CD8-positive, alpha-beta memory T cell (primary cell): ENCODE measurements around the gene BRMS1. TPM values are rescaled to one million over a fixed set of nuclear protein-coding genes. Genes with fewer than 3 reads are reported as not detected.

ENCODE experiments used
- CTCF ChIA-PET: fragments of 350-600 bp; sonication (Branson Sonifier 250); formaldehyde crosslinking; loops from one replicate; lab custom pipeline; 2021; ENCODE audit warnings: antibody characterized with exemption; lab: Charles Lee
- POLR2A ChIA-PET: fragments of 350-600 bp; sonication (Branson Sonifier 250); formaldehyde crosslinking; loops from one replicate; lab custom pipeline; 2021; ENCODE audit warnings: antibody characterized with exemption; lab: Charles Lee
- DNase-seq, 5 donors: peaks; one replicate each; pipeline versions ENCODE4 v3.0.0 to v3.0.0-alpha.2; 2020 to 2022; ENCODE audit warnings: mixed read lengths in 1 of 5
- H3K27ac ChIP-seq: one replicate; pipeline ENCODE4 v1.7.0; 2013; ENCODE audit warnings: low read depth, mild to moderate bottlenecking, low read length, moderate library complexity
- H3K27me3 ChIP-seq: 2 replicates; pipeline ENCODE4 v1.7.0; 2013; ENCODE audit warnings: low read length, mild to moderate bottlenecking; ENCODE audit not compliant: insufficient read depth, poor library complexity, severe bottlenecking
- H3K36me3 ChIP-seq: 2 replicates; pipeline ENCODE4 v1.7.0; 2013; ENCODE audit warnings: mild to moderate bottlenecking, low read length, moderate library complexity; ENCODE audit not compliant: insufficient read depth
- H3K4me1 ChIP-seq: 2 replicates; pipeline ENCODE4 v1.7.0; 2013; ENCODE audit warnings: mild to moderate bottlenecking, low read length, moderate library complexity; ENCODE audit not compliant: insufficient read depth
- H3K4me3 ChIP-seq: 2 replicates; pipeline ENCODE4 v1.7.0; 2013; ENCODE audit warnings: mild to moderate bottlenecking, low read length
- H3K9me3 ChIP-seq: 2 replicates; pipeline ENCODE4 v1.7.0; 2013; ENCODE audit warnings: mild to moderate bottlenecking, low read length
- H3K27ac Mint-ChIP-seq, 8 donors: one replicate each; pipeline ENCODE4 v1.8.0; 2020 to 2021; ENCODE audit warnings: mixed read lengths in 8 of 8, mild to moderate bottlenecking in 6 of 8, inconsistent platforms in 3 of 8, moderate library complexity in 3 of 8
- H3K27me3 Mint-ChIP-seq, 2 donors: one replicate each; pipeline ENCODE4 v1.8.0; 2020 to 2021; ENCODE audit warnings: mixed read lengths in 2 of 2, mild to moderate bottlenecking in 1 of 2, moderate library complexity in 1 of 2
- H3K36me3 Mint-ChIP-seq, 3 donors: one replicate each; pipeline ENCODE4 v1.8.0; 2020 to 2021; ENCODE audit warnings: mixed read lengths in 3 of 3, inconsistent platforms in 1 of 3, mild to moderate bottlenecking in 1 of 3
- H3K4me1 Mint-ChIP-seq, 3 donors: one replicate each; pipeline ENCODE4 v1.8.0; 2020 to 2021; ENCODE audit warnings: mixed read lengths in 3 of 3, inconsistent platforms in 1 of 3, mild to moderate bottlenecking in 1 of 3
- H3K4me3 Mint-ChIP-seq, 7 donors: one replicate each; pipeline ENCODE4 v1.8.0; 2020 to 2021; ENCODE audit warnings: mixed read lengths in 7 of 7, mild to moderate bottlenecking in 6 of 7, moderate library complexity in 4 of 7, inconsistent platforms in 2 of 7
- H3K9me3 Mint-ChIP-seq, 5 donors: one replicate each; pipeline ENCODE4 v1.8.0; 2020 to 2022; ENCODE audit warnings: mixed read lengths in 5 of 5, mild to moderate bottlenecking in 3 of 5, moderate library complexity in 2 of 5, inconsistent platforms in 1 of 5
- polyA plus RNA-seq: library from polyadenylated mRNA; unstranded; fragments of 300-500 nt; fragmentation: Illumina TruSeq; gene quantifications from one replicate; pipeline ENCODE4 v1.2.3, GENCODE V29; 2021
- total RNA-seq, 2 experiments: library from RNA; stranded (reverse); gene quantifications; one replicate each; pipeline ENCODE4 v1.2.3, GENCODE V29; 2021

Gene BRMS1
- total and polyA plus RNA-seq, 3 experiments from 2014 or later = 66.1 to 76.4 (median 66.5) TPM

GRCh38 chr11:66338276-66339161, 6.4 kb downstream of the BRMS1 start:
- H3K27me3 ChIP-seq = no peaks in the 10 kb centered on the region
- peaks cover 26 to 44% (median 30%) of the 10 kb centered on the region in 3 donors for H3K4me1 Mint-ChIP-seq
- H3K27ac ChIP-seq = no peak overlapping the region
- peaks cover 27% of the 10 kb centered on the region for H3K4me1 ChIP-seq
- H3K27me3 Mint-ChIP-seq = peaks cover 0 to 2% of the 10 kb centered on the region in 2 donors
- peak in 1 of 5 donors; percentile 39 for DNase-seq
- H3K4me3 ChIP-seq = no peak overlapping the region
- H3K4me3 Mint-ChIP-seq = peak overlapping the region in 1 of 7 donors; percentile 29
- H3K36me3 ChIP-seq = peaks cover 31% of the 10 kb centered on the region
- ChIA-PET CTCF (interaction anchor here (2.5 to 8.6 kb wide), 2 partner anchors 26 to 50 kb away, joined by 8 to 72 read pairs; no protein-coding TSS in a partner anchor), POLR2A (interaction anchor here (1.4 kb wide), 1 partner anchor 26 kb away, joined by 5 read pairs; no protein-coding TSS in a partner anchor)
- H3K27ac Mint-ChIP-seq = peak overlapping the region in 1 of 8 donors; percentile 66
- H3K9me3 ChIP-seq = no peaks in the 10 kb centered on the region
- H3K9me3 Mint-ChIP-seq = no peaks in the 10 kb centered on the region
- H3K36me3 Mint-ChIP-seq = peaks cover 4 to 69% (median 13%) of the 10 kb centered on the region in 3 donors

- Histone ChIP-seq H3K36me3 (peaks cover 31% of the 10 kb centered on the region), H3K9me3 (no peaks in the 10 kb centered on the region), H3K27me3 (no peaks in the 10 kb centered on the region), H3K4me1 (peaks cover 18% of the 10 kb centered on the region), H3K27ac (no peak overlapping the region), H3K4me3 (no peak overlapping the region)
- CTCF ChIA-PET = interaction anchor here (1.3 to 8.6 kb wide), 4 partner anchors 8 to 52 kb away, joined by 4 to 72 read pairs (median 26); no protein-coding TSS in a partner anchor
- Mint-ChIP-seq H3K4me3 (peak overlapping the region in 6 of 7 donors; percentile 65 to 87 (median 78)), H3K27ac (peak overlapping the region; percentile 70 to 96 (median 80)), H3K36me3 (peaks cover 0 to 65% (median 11%) of the 10 kb centered on the region in 3 donors), H3K9me3 (no peaks in the 10 kb centered on the region), H3K4me1 (peaks cover 17 to 33% (median 21%) of the 10 kb centered on the region in 3 donors), H3K27me3 (peaks cover 0 to 1% of the 10 kb centered on the region in 2 donors)
- POLR2A ChIA-PET = interaction anchor here (1.4 to 1.7 kb wide), 2 partner anchors 20 to 25 kb away, joined by 4 to 5 read pairs; no protein-coding TSS in a partner anchor
- DNase-seq = peak in 1 of 5 donors; percentile 42
These were observed 7.6 kb downstream of the BRMS1 start for GRCh38 chr11:66337103-66337899.

GRCh38 chr11:66336234-66337102, 8.4 kb downstream of the BRMS1 start, which contains the start of gene RIN1:
Gene RIN1 (minus strand): TSS chr11:66336434. CDS start chr11:66336402, 32 bp downstream.
- DNase-seq = peak; percentile 24 to 75 (median 57)
- peaks cover 26% of the 10 kb centered on the region for H3K36me3 ChIP-seq
- Mint-ChIP-seq H3K27ac (peak within 1 kb of the TSS; percentile 70 to 96 (median 82)), H3K27me3 (peaks cover 0 to 1% of the 10 kb centered on the region in 2 donors), H3K36me3 (peaks cover 0 to 57% (median 7%) of the 10 kb centered on the region in 3 donors), H3K4me3 (peak within 1 kb of the TSS; percentile 65 to 87 (median 78)), H3K9me3 (no peaks in the 10 kb centered on the region), H3K4me1 (peaks cover 12 to 30% (median 18%) of the 10 kb centered on the region in 3 donors)
- ChIA-PET POLR2A (interaction anchor here (0.6 to 2.3 kb wide), 3 partner anchors 19 to 59 kb away, joined by 3 to 12 read pairs (median 4); no protein-coding TSS in a partner anchor), CTCF (interaction anchor here (1.3 to 4.6 kb wide), 3 partner anchors 9 to 53 kb away, joined by 4 to 45 read pairs (median 17); no protein-coding TSS in a partner anchor)
- no peaks in the 10 kb centered on the region for H3K9me3 ChIP-seq
- peaks cover 18% of the 10 kb centered on the region for H3K4me1 ChIP-seq
- H3K27ac ChIP-seq = peak within 1 kb of the TSS; percentile 6
- H3K27me3 ChIP-seq = no peaks in the 10 kb centered on the region
- H3K4me3 ChIP-seq = peak within 1 kb of the TSS; percentile 39

GRCh38 chr11:66335531-66336233, 9.2 kb downstream of the BRMS1 start:
- peak in 1 of 5 donors; percentile 42 for DNase-seq
- Mint-ChIP-seq H3K36me3 (peaks cover 0 to 49% (median 5%) of the 10 kb centered on the region in 3 donors), H3K27me3 (peaks cover 0 to 1% of the 10 kb centered on the region in 2 donors), H3K9me3 (no peaks in the 10 kb centered on the region), H3K4me3 (peak overlapping the region; percentile 65 to 85 (median 78)), H3K4me1 (peaks cover 11 to 27% (median 16%) of the 10 kb centered on the region in 3 donors), H3K27ac (peak overlapping the region in 4 of 8 donors; percentile 11 to 86 (median 70))
- peak overlapping the region; percentile 6 for H3K27ac ChIP-seq
- peaks cover 18% of the 10 kb centered on the region for H3K36me3 ChIP-seq
- H3K4me3 ChIP-seq = peak overlapping the region; percentile 39
- H3K9me3 ChIP-seq = no peaks in the 10 kb centered on the region
- ChIA-PET CTCF (interaction anchor here (0.9 to 4.6 kb wide), 4 partner anchors 10 to 103 kb away, joined by 3 to 45 read pairs (median 10); partner anchors contain the start of gene MRPL11), POLR2A (interaction anchor here (0.6 to 2.3 kb wide), 3 partner anchors 18 to 60 kb away, joined by 3 to 12 read pairs (median 4); no protein-coding TSS in a partner anchor)
- no peaks in the 10 kb centered on the region for H3K27me3 ChIP-seq
- peaks cover 18% of the 10 kb centered on the region for H3K4me1 ChIP-seq

- ChIA-PET POLR2A (interaction anchor here (1.2 to 2.3 kb wide), 3 partner anchors 17 to 23 kb away, joined by 3 to 12 read pairs (median 4); no protein-coding TSS in a partner anchor), CTCF (interaction anchor here (0.9 to 4.6 kb wide), 3 partner anchors 23 to 104 kb away, joined by 3 to 45 read pairs (median 17); partner anchors contain the start of gene MRPL11)
- H3K9me3 ChIP-seq = no peaks in the 10 kb centered on the region
- peaks cover 0 to 41% (median 5%) of the 10 kb centered on the region in 3 donors for H3K36me3 Mint-ChIP-seq
- peaks cover 18% of the 10 kb centered on the region for H3K4me1 ChIP-seq
- peak in 1 of 5 donors; percentile 46 for DNase-seq
- no peak overlapping the region for H3K27ac ChIP-seq
- peaks cover 10% of the 10 kb centered on the region for H3K36me3 ChIP-seq
- H3K27me3 ChIP-seq = no peaks in the 10 kb centered on the region
- H3K4me3 Mint-ChIP-seq = peak overlapping the region in 4 of 7 donors; percentile 43 to 85 (median 78)
- H3K27me3 Mint-ChIP-seq = peaks cover 0 to 1% of the 10 kb centered on the region in 2 donors
- peaks cover 11 to 27% (median 16%) of the 10 kb centered on the region in 3 donors for H3K4me1 Mint-ChIP-seq
- H3K9me3 Mint-ChIP-seq = no peaks in the 10 kb centered on the region
- no peak overlapping the region for H3K4me3 ChIP-seq
- peak overlapping the region in 3 of 8 donors; percentile 11 to 56 (median 26) for H3K27ac Mint-ChIP-seq
These were observed 10.1 kb downstream of the BRMS1 start for GRCh38 chr11:66334605-66335442.
